ENCODE results near the gene TEX10. TPM values are rescaled to one million over a fixed set of nuclear protein-coding genes. Genes with fewer than 3 reads are reported as not detected.

TEX10 gene
- total and polyA plus RNA-seq, 2 of the 13 experiments (the other 11 are each of a cell fraction or from before 2014, with no cell fraction given), result 18.1 to 38.7 TPM

GRCh38 chr9:100352727-100353505 is at the start of gene TEX10 (continued):
- TF ChIP-seq KAT7 (CRISPR knock-in tag; IDR thresholded peaks at IDR 0.05; ENCODE audit: borderline replicate concordance) (0 out of 2 replicates have a peak, but pooled peaks have one; percentile 65), HDAC6 (IDR thresholded peaks at IDR 0.05; ENCODE audit: low read depth, low read length) (no peak), POGZ (CRISPR knock-in tag; IDR thresholded peaks at IDR 0.05) (peak; percentile 97), NAIF1 (CRISPR knock-in tag; IDR thresholded peaks at IDR 0.05; ENCODE audit: borderline replicate concordance) (peak; percentile 40; the same call in 1 of the 2 replicates), ZNF597 (CRISPR knock-in tag; IDR thresholded peaks at IDR 0.05) (no peak), TARDBP (CRISPR knock-in tag; IDR thresholded peaks at IDR 0.05) (peak; percentile 79; the same call in 1 of the 2 replicates), DRAP1 (CRISPR knock-in tag; IDR thresholded peaks at IDR 0.05) (peak; percentile 91), TEAD3 (CRISPR knock-in tag; optimal IDR thresholded peaks at IDR 0.05; ENCODE audit: borderline replicate concordance) (peak; percentile 58), SAFB2 (CRISPR knock-in tag; IDR thresholded peaks at IDR 0.05; ENCODE audit: borderline replicate concordance, low read depth) (no peak; the same call in none of the 2 replicates), ZNF230 (CRISPR knock-in tag; IDR thresholded peaks at IDR 0.05) (peak; percentile 75; the same call in 1 of the 2 replicates), ATF7 (IDR thresholded peaks at IDR 0.05) (no peak), ATF7 (CRISPR knock-in tag; IDR thresholded peaks at IDR 0.05) (0 out of 2 replicates have a peak, but pooled peaks have one; percentile 23), FOXO1 (CRISPR knock-in tag; IDR thresholded peaks at IDR 0.05) (peak; percentile 54; the same call in 1 of the 2 replicates), WIZ (CRISPR knock-in tag; IDR thresholded peaks at IDR 0.05) (peak; percentile 74; the same call in 1 of the 2 replicates), ZNF740 (CRISPR knock-in tag; IDR thresholded peaks at IDR 0.05) (peak; percentile 32; the same call in 1 of the 2 replicates), ZBTB38 (CRISPR knock-in tag; IDR thresholded peaks at IDR 0.05) (no peak; the same call in 1 of the 2 replicates), ZNF749 (CRISPR knock-in tag; IDR thresholded peaks at IDR 0.05; ENCODE audit: borderline replicate concordance) (peak; percentile 97)
- TF ChIP-seq, protein P1, sequence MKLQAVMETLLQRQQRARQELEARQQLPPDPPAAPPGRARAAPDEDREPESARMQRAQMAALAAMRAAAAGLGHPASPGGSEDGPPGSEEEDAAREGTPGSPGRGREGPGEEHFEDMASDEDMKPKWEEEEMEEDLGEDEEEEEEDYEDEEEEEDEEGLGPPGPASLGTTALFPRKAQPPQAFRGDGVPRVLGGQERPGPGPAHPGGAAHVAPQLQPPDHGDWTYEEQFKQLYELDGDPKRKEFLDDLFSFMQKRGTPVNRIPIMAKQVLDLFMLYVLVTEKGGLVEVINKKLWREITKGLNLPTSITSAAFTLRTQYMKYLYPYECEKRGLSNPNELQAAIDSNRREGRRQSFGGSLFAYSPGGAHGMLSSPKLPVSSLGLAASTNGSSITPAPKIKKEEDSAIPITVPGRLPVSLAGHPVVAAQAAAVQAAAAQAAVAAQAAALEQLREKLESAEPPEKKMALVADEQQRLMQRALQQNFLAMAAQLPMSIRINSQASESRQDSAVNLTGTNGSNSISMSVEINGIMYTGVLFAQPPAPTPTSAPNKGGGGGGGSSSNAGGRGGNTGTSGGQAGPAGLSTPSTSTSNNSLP (IDR thresholded peaks at IDR 0.05; ENCODE audit: low read depth, low read length), result 0 out of 2 replicates have a peak, but pooled peaks have one; percentile 18
- TF ChIP-seq, protein P2, sequence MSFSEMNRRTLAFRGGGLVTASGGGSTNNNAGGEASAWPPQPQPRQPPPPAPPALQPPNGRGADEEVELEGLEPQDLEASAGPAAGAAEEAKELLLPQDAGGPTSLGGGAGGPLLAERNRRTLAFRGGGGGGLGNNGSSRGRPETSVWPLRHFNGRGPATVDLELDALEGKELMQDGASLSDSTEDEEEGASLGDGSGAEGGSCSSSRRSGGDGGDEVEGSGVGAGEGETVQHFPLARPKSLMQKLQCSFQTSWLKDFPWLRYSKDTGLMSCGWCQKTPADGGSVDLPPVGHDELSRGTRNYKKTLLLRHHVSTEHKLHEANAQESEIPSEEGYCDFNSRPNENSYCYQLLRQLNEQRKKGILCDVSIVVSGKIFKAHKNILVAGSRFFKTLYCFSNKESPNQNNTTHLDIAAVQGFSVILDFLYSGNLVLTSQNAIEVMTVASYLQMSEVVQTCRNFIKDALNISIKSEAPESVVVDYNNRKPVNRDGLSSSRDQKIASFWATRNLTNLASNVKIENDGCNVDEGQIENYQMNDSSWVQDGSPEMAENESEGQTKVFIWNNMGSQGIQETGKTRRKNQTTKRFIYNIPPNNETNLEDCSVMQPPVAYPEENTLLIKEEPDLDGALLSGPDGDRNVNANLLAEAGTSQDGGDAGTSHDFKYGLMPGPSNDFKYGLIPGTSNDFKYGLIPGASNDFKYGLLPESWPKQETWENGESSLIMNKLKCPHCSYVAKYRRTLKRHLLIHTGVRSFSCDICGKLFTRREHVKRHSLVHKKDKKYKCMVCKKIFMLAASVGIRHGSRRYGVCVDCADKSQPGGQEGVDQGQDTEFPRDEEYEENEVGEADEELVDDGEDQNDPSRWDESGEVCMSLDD (CRISPR knock-in tag; IDR thresholded peaks at IDR 0.05; ENCODE audit: borderline replicate concordance), result peak; percentile 62; the same call in 1 of the 2 replicates
